ENCODE measurements around the gene GLUL.
A peak's percentile ranks its signal among the peaks of the same experiment; 100 is the strongest.

The GLUL gene

DNA sequence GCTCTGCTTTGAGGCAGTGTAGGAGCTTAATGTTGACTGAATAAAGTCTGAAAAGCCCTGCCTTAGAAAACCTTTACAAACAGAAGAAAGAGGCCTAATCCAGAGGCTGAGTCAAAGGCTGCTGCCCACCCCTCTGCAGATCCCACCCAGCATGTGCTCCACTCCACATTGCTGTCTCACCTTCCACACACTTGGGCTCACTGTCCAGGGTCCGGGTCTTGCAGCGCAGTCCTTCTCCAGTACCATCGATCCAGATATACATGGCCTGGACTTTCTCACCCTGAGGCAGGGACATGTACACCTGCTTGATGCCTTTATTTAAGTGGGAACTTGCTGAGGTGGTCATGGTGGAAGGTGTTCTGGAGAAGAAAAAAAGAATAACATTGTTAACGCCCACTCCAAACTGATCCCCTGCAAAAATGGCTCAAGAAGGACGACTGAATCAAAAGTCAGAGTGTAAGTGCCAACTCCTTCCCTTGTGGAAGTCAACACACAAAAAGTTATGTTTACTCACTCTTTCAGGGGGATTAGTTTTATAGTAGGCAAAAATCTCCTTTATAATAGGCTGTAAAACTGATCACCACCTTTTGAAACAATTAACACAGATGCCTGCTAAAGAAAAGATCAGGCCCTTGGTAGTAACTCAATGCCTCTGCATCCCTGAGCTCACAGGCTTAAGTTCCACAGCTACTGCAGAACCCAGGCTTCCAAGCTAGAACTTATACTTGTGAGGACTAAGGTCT lies 3.0 kb downstream of the GLUL start:
- no peak for TF ChIP-seq Cebpa-rat (IDR thresholded peaks at IDR 0.05)
- peaks cover 27 to 44% (median 30%) of the 10 kb centered on the region in 10 experiments for H3K4me1 ChIP-seq
- no peaks in the 10 kb centered on the region for H3K27me3 ChIP-seq
- peaks cover 55 to 76% (median 61%) of the 10 kb centered on the region in 11 experiments for H3K36me3 ChIP-seq
- H3K4me2 ChIP-seq, result peak overlapping the region; percentile 75 to 95 (median 88)
- H3K27ac ChIP-seq, result peak overlapping the region in 5 of 11 experiments; percentile 92 to 97 (median 95); a peak in 7 of 22 replicates
- H4K20me1 ChIP-seq, result peaks cover 69 to 80% (median 78%) of the 10 kb centered on the region in 11 experiments
- H3K9ac ChIP-seq, result peak overlapping the region; percentile 92 to 99 (median 97)
- no peaks in the 10 kb centered on the region; a peak in 1 of 22 replicates for H3K9me3 ChIP-seq (replicated peaks in 1 of 11)
- H3K4me3 ChIP-seq, result peak overlapping the region; percentile 79 to 99 (median 90)

DNA sequence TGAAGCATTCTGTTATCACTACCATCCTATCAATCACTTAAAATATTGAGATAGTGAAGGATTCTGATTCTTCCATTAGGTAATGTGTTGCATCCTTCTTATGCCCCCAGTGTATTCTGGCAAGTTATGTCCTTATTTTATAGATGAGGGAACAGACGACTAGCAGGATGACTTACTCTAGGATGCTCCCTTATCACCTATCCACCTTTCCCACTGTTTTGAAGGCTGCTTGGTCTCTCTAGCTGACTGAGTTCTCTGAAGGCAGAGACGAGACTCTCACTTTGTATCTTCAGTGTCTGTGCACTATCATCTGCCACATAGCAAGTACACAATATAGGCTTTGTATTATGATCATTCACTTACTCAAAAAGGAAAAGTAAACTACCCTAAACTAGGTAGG lies 4.0 kb downstream of the GLUL start:
- peaks cover 17 to 34% (median 25%) of the 10 kb centered on the region in 10 experiments for H3K4me1 ChIP-seq
- H3K36me3 ChIP-seq, result peaks cover 65 to 86% (median 71%) of the 10 kb centered on the region in 11 experiments
- peak overlapping the region in 2 of 11 experiments; percentile 99; a peak in 4 of 22 replicates for H3K9ac ChIP-seq
- peak overlapping the region in 2 of 10 experiments; percentile 79 to 99; a peak in 4 of 20 replicates for H3K4me3 ChIP-seq
- no peaks in the 10 kb centered on the region for H3K27me3 ChIP-seq
- H4K20me1 ChIP-seq, result peaks cover 79 to 90% (median 88%) of the 10 kb centered on the region in 11 experiments
- no peak for TF ChIP-seq Cebpa-rat (IDR thresholded peaks at IDR 0.05)
- H3K9me3 ChIP-seq (replicated peaks in 1 of 11), result no peaks in the 10 kb centered on the region; a peak in 1 of 22 replicates
- no peak overlapping the region; a peak in 1 of 22 replicates for H3K27ac ChIP-seq
- peak overlapping the region in 7 of 11 experiments; percentile 75 to 95 (median 88); a peak in 9 of 22 replicates for H3K4me2 ChIP-seq

DNA sequence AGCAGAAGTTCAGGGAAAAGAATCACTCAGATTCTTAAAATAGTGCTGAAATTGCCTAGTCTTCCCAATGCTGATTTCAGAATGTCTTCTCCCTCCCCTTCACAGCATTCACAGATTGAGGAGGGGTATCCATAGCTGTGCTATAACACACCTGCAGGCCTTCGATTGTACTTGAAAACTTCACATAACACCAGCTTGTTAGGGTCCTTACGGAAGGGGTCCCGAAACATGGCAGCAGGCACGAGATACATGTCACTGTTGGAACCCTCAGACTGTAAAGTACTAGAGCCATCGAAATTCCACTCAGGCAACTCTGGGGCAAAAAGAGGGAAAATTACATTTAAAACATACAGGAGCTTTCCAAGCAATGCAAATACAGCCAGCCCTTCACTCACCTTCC lies 4.6 kb downstream of the GLUL start:
- Histone ChIP-seq H3K4me2 (peak overlapping the region in 3 of 11 experiments; percentile 6 to 88 (median 87); a peak in 5 of 22 replicates), H3K9ac (peak overlapping the region in 1 of 11 experiments; percentile 99; a peak in 1 of 22 replicates), H3K27ac (no peak overlapping the region; a peak in 1 of 22 replicates), H3K4me1 (peaks cover 14 to 30% (median 20%) of the 10 kb centered on the region in 10 experiments), H3K36me3 (peaks cover 70 to 91% (median 77%) of the 10 kb centered on the region in 11 experiments), H4K20me1 (peaks cover 85 to 96% (median 93%) of the 10 kb centered on the region in 11 experiments), H3K9me3 (replicated peaks in 1 of 11) (no peaks in the 10 kb centered on the region; a peak in 1 of 22 replicates), H3K4me3 (peak overlapping the region in 2 of 10 experiments; percentile 79 to 99; a peak in 1 of 20 replicates), H3K27me3 (no peaks in the 10 kb centered on the region)
- TF ChIP-seq Cebpa-rat (IDR thresholded peaks at IDR 0.05), result no peak

DNA sequence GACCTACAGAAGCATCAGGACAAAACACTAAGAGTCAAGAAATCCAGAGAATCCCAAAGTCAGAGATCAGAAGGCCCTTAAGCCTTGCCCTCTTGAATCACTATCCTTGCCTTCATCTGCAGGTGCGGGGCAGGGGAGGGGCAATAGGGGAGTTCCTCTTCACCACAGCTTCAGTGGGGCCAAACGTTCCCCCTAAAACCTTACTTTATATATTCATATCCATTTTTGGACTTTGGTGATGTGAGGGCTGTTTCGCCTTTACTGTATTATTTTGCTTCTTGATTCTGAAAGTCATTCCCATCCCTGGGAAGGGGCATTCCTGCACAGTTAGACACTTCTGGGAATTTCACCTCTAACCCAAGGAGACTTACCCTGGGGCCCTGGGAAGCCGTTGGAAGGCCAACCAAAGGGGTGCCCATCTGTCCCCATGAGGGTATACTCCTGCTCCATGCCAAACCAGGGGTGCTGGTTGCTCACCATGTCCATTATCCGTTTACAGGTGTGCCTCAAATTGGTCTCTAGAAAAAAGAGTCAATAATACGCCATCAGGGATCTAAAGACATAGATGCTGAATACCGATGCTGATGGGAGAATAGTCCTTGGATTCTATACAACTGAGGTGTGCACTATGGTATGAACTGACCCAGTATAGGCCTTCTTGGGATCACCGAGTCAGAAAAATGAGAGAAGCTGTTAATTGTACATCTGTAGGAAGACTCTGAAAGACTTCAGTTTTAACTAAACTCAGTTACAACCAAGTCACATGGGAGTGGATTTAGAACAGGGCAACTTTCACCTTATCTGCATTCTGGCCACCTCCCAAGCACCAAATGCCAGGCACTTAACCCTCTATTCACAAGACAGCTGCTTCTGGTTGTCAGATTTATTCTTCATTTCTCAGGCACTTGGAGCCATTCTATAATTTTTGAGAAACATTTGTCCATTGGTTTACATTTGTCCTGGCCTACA lies 5.4 kb downstream of the GLUL start:
- Histone ChIP-seq H3K4me2 (peak overlapping the region in 3 of 11 experiments; percentile 6 to 88 (median 87); a peak in 3 of 22 replicates), H4K20me1 (peaks cover 86 to 100% (median 100%) of the 10 kb centered on the region in 11 experiments), H3K4me3 (0 out of 20 replicates have a peak overlapping the region, but pooled peaks of 1 of the 10 experiments have one; percentile 99), H3K27ac (0 out of 22 replicates have a peak overlapping the region, but pooled peaks of 1 of the 11 experiments have one; percentile 14), H3K27me3 (no peaks in the 10 kb centered on the region), H3K4me1 (peaks cover 14 to 30% (median 20%) of the 10 kb centered on the region in 10 experiments), H3K9ac (peak overlapping the region in 1 of 11 experiments; percentile 99; a peak in 1 of 22 replicates), H3K36me3 (peaks cover 77 to 97% (median 84%) of the 10 kb centered on the region in 11 experiments), H3K9me3 (replicated peaks in 1 of 11) (no peaks in the 10 kb centered on the region; a peak in 1 of 22 replicates)
- TF ChIP-seq Cebpa-rat (IDR thresholded peaks at IDR 0.05), result no peak

DNA sequence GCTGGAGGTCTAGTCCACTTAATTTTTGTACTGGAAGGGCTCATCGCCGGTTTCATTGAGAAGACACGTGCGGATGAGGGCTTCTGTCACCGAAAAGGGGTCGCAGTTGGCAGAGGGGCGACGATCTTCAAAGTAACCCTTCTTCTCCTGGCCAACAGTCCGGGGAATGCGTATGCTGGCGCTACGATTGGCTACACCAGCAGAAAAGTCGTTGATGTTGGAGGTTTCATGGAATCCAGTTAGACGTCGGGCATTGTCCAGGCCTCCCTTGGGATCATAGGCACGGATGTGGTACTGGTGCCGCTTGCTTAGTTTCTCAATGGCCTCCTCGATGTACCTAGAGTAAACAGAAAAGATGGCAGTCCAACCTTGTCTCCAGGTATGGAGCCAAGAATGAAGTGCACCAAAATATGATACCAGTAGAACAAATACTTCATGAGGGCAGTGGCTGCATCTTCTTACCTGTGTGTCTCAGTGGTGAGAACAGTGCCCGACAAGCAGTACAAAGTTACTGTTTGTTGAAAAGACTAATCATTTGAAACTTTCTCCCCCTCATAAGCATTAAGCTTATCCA lies 7.1 kb downstream of the GLUL start:
- TF ChIP-seq Cebpa-rat (IDR thresholded peaks at IDR 0.05), result no peak
- no peaks in the 10 kb centered on the region for H3K27me3 ChIP-seq
- H4K20me1 ChIP-seq, result peaks cover 74 to 100% (median 90%) of the 10 kb centered on the region in 11 experiments
- no peak overlapping the region for H3K4me2 ChIP-seq
- peaks cover 70 to 86% (median 82%) of the 10 kb centered on the region in 11 experiments for H3K36me3 ChIP-seq
- H3K9me3 ChIP-seq (replicated peaks in 1 of 11), result no peaks in the 10 kb centered on the region
- peaks cover 14 to 30% (median 20%) of the 10 kb centered on the region in 10 experiments for H3K4me1 ChIP-seq
- H3K9ac ChIP-seq, result 0 out of 22 replicates have a peak overlapping the region, but pooled peaks of 1 of the 11 experiments have one; percentile 10
- no peak overlapping the region for H3K4me3 ChIP-seq
- peak overlapping the region in 1 of 11 experiments; percentile 7; a peak in 1 of 22 replicates for H3K27ac ChIP-seq

DNA sequence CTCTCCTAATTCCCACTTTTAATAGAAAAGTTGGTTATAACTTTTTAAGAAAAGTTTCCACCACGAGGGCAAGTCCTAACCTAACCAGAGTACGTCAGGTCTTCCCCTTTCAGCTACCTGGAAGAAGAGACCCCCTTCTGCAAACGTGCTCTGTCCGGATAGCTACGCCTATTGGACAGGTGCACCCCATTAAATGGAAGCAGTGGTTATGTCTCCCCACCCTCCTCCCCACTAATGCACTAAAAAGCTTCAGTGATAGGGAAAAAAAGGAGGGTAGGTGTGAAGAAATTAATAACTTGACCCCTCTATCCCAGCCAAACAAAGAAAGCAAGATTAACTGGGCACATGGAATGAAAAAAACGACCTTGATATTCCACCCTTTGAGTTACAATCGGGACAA lies 7.7 kb downstream of the GLUL start:
- Histone ChIP-seq H3K36me3 (peaks cover 65 to 82% (median 78%) of the 10 kb centered on the region in 11 experiments), H3K9me3 (replicated peaks in 1 of 11) (no peaks in the 10 kb centered on the region), H3K4me2 (no peak overlapping the region), H3K27ac (peak overlapping the region in 1 of 11 experiments; percentile 7; a peak in 2 of 22 replicates), H3K4me1 (peaks cover 10 to 29% (median 15%) of the 10 kb centered on the region in 10 experiments), H3K9ac (0 out of 22 replicates have a peak overlapping the region, but pooled peaks of 1 of the 11 experiments have one; percentile 10), H3K27me3 (no peaks in the 10 kb centered on the region), H3K4me3 (no peak overlapping the region), H4K20me1 (peaks cover 68 to 99% (median 84%) of the 10 kb centered on the region in 11 experiments)
- no peak for TF ChIP-seq Cebpa-rat (IDR thresholded peaks at IDR 0.05)

DNA sequence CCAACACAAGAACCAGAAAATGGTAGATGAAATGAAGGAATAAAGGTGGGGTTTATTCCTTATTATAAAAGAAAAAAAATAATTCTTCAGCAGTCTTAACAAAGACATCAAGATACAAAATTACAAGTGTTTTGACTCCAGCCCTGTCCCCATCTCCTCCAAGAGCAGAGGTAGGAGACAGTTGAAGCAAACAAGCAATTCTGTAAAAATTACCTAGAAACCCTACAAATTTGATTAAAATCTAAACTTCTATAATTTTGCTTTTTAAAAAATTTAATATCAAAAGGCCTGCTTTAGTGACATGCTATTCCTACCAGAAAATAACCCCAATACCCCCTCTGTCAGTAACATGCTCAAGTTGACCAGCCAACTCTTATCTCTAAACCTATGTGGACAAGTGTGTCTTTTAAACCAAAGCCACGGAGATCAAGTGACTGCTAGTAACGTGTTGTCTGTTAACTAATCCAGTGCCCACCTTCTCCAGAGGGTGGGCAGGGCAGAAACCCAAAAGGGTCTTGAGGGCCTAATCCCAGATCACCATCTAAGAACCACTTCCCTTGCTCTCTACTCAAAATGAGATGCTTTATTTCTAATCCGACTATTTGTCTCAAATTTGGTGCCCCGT lies 8.4 kb downstream of the GLUL start:
- no peaks in the 10 kb centered on the region for H3K9me3 ChIP-seq (replicated peaks in 1 of 11)
- H4K20me1 ChIP-seq, result peaks cover 61 to 92% (median 77%) of the 10 kb centered on the region in 11 experiments
- H3K27ac ChIP-seq, result peak overlapping the region in 1 of 11 experiments; percentile 37; a peak in 1 of 22 replicates
- H3K36me3 ChIP-seq, result peaks cover 57 to 75% (median 71%) of the 10 kb centered on the region in 11 experiments
- H3K4me3 ChIP-seq, result no peak overlapping the region
- peaks cover 2 to 22% (median 7%) of the 10 kb centered on the region in 10 experiments; a peak in 15 of 20 replicates for H3K4me1 ChIP-seq
- TF ChIP-seq Cebpa-rat (IDR thresholded peaks at IDR 0.05), result no peak
- H3K9ac ChIP-seq, result 0 out of 22 replicates have a peak overlapping the region, but pooled peaks of 1 of the 11 experiments have one; percentile 8
- no peak overlapping the region for H3K4me2 ChIP-seq
- H3K27me3 ChIP-seq, result no peaks in the 10 kb centered on the region

Measured in BLaER1 treated with 17β-estradiol and CSF1 and Interleukin-3, amounts not matched to agents 10 nM and 100 nM (cell line).